NCI-H748 treated with DMSO at 0.1 percent for 48 hours (cell line): Measurements from ENCODE around the gene FBXO34.
"Not testable (repeated sequence)": the region's sequence is repeated elsewhere in the genome, so short reads cannot be mapped to it uniquely, and the experiment has no call there.

Source experiments
- DNase-seq: peaks from one replicate; lab custom pipeline; 2025; lab: John Stamatoyannopoulos, UW

The FBXO34 gene

DNA sequence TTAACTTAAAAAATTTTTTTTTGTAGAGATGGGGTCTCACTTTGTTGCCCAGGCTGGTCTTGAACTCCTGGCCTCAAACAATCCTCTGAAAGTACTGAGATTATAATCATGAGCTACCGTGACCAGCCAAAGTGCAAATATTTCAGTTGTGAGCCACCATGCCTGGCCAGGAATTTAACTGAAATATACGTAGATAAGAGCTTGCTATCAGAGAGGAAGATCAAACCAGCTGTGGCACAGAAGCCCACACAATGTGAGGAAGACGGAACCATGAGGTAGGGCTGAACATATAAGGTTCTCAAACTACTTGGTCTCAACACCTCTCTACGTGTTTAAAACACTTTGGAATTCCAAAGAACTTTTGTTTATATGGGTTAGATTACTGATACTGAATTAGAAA, 111.3 kb downstream of the FBXO34 start:
- DNase-seq: no peak

DNA sequence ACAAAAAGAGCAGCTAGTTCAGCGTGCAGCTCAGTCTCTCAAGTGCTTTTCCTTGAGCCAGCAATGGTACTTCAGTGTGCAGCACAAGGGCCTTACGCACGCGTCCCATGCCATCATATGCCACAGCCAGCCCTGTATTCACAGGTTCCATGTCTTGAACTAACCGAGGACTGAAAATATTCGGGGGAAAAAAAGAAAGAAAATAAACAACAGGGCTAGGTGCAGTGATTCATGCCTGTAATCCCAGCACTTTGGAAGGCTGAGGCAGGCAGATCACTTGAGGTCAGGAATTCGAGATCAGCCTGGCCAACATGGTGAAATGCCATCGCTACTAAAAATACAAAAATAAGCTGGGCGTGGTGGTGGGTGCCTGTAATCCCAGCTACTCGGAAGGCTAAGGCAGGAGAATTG, 111.8 kb downstream of the FBXO34 start:
- not testable (repeated sequence) for DNase-seq

DNA sequence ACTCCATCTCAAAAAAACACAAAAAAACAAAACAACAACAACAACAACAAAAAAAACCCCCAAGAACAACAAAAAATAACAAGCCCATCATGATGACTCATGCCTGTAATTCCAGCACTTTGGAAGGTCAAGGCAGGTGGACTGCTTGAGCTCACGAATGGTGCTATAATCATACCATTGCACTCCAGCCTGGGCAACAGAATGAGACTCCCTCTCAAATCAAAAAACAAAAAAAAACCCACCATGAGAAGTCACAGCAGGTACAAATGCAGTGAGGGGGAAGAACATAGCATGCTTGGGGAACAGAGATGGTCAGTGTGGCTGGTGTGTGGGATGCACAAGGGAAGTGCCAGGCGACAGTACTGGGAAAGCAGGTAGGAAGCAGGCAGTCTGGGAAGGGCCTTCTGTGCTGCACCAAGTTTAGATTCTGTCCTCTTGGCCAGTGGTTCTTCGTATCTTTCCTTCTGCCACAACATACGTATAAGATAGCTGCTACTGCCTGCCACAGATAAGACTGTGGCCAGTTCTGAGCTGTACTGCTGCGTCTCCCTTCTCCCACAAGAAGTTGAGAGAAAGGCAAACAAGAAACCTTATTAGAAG, 112.4 kb downstream of the FBXO34 start:
- DNase-seq: no peak

DNA sequence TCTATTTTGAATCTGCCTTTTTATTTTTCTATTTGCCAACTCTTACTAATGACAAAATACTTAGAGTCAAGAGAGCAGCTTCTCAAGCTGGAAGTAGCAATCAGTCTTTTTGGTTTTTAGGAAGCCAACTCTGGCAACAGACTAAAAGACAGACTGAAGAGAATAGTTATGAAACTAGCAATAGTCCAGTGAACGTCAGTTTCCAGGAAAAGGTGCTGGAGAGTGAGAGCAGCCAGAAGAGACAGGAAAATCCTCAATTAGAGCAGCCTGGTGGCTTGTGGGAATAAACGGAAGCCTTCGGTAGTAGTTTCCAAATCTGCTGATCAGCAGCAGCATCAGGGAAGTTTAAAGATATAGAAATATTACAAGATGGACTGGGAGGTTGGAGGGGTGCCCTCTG, 113.3 kb downstream of the FBXO34 start:
- no peak for DNase-seq

DNA sequence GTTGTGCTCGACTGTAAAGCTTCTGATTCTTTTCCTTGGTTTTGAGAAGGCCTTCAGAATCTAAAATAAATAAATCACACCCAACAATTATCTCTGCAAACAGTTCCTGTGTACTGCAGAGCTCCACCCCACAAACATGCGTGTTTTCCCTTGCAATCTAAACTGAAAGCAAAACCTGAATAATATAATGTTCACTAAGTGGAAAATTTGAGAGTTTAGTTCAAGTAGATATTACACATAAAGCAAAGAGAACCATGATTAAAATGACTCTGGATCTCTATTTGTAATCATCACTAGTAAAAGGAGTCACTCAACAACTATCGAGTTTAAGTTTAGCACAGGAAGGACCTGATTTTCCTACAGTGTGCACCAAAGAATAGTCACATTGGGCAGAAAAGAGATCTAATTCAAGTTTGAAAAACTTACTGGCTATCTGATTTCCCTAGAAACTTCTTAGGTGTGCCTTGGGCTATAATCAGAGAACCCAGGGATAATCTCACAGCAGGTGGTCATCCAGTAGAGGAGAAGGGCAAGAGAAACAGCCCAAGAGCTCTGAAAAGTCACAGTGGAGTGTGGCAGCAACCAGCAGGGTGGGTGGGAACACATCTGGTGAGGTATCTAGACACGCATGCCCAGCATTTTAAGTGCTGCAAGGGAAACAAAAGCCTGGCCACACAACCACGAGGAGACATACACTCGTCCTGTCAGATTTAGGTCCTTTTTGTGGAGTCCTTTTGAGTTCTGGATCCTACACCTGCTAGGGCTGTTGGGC, 115.0 kb downstream of the FBXO34 start:
- DNase-seq: peak; percentile 65

DNA sequence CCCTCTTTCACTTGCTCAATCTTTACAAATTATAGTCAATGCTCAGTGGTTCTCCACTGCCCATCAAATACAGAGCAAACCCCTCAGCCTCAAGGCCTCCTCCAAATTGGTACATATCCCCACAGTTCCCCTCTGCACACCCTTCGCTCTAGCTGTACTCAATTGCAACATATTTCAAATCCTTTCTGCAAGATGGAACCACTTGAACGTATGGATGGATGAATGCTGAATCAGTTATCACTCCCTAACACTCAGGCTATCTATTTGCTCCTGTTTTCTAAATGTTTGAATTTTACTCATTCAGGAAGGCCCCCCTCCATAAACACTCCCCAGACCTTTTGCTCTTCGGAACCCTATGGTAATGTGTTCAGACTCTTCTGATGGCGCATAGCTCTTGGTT, 115.9 kb downstream of the FBXO34 start:
- no peak for DNase-seq

DNA sequence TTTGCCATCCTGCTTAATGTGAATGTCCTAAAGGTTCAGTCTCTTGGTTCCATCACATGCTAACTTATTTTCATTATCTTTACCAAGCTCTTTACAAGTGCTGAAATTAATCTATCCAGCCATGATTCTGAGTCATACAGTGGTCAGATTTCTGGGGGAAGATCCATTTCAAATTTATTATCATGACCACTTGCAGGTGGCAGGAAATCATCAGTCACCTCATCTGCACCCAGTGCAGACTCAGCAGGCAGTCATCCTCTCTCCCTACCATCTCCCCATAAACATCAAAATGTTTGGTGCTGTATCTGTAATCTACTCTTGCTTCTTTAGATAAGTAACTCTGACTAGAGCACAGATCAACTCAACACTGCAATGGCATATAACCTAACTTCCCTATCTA, 116.9 kb downstream of the FBXO34 start:
- no peak for DNase-seq

DNA sequence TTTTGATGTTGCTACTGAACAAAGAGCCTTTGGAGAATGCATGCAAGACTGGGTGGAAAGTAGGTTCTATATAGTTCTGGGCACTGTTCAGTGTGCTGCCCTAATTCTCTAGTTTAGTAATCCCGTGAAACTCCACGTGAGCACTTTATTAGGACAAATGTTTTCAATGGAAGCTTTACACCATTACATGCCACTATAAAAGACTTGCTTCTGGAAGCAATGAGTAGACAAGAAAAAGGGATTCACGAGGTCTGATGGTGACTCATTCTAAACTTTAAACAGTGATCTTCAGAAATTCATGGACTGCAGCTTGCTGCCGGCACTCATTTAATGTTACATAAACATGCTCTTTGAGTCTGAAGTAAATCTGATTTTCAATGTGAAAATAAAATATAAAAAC, 118.1 kb downstream of the FBXO34 start:
- DNase-seq: no peak

DNA sequence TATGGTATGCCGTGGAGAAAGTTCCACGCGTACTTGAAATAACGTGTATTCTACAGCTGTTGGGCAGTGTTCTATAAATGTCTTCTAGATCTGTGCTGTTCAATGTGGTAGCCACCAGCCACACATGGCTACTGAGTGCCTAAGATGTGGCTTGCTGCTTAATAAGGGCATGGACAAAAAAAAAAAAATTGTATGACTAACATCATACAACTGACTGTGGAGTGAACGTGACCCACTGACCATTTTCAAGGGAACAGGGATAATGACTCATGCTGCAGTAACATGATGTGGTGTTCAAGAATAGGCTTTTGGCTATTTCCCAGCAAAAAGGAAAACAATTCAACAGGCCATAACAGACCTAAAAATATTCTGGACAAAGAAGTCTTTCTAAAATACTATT, 127.5 kb downstream of the FBXO34 start:
- no peak for DNase-seq

DNA sequence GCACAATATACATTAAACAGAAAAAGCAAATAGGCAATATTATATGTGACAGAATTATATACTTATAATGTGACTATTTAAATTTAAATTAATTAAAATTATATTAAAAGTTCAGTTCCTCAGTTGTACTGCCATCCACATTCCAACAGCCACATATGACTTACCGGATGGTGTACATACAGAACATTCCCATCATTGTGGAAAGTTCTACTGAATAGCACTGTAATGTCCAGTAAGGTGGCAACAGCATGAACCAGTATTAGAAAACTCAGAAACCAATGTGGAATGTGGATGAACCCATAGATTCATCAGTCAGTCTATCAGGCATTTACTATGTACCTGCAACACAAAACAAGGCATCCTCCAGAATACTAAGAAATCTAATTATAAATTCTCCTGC, 128.0 kb downstream of the FBXO34 start:
- no peak for DNase-seq

DNA sequence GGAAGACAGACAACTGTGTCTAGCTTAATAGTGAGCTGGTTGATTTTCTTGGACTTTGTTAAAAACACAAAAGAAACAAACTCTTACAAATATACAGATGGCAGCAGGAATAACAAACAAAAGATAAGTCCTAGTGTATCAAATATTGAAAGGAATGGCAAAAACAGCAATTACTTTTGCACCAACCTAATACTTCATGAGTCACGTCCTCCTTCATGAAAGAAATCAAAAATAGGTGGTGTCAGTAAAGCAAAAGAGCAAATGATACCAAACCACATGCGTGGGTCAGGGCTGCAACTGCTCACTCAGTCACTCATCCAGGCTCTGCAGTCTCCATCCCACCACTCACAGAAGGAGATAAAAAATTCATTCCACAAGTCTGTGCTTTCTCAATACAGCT, 128.6 kb downstream of the FBXO34 start:
- DNase-seq: no peak

DNA sequence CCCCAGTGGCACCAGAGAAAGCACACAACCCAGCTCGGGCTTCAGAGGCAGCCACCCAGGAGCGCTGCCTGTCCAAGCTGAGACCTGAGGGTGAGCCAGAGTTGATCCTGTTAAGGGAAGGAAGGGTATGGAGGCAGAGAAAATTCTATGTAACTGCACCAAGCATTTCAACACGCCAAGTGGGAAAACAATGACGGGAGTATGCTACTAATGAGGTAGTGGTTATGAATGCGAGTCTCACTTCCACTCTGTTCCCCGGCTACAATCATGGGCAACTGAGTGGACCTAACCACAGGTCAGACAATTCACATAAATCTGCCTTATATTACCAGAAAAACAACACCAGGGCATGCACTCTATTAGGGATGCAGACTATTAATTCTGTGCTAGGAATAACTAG, 130.5 kb downstream of the FBXO34 start:
- DNase-seq: no peak
